ENCODE measurements around the gene GCNT1. TPM values are rescaled to one million over a fixed set of nuclear protein-coding genes. Genes with fewer than 3 reads are reported as not detected.
A peak's percentile ranks its signal among the peaks of the same experiment; 100 is the strongest.

GCNT1 gene
- total and polyA plus RNA-seq, 2 of the 4 experiments (the other 2 are of a cell fraction) = 12.5 to 46.6 TPM

DNA sequence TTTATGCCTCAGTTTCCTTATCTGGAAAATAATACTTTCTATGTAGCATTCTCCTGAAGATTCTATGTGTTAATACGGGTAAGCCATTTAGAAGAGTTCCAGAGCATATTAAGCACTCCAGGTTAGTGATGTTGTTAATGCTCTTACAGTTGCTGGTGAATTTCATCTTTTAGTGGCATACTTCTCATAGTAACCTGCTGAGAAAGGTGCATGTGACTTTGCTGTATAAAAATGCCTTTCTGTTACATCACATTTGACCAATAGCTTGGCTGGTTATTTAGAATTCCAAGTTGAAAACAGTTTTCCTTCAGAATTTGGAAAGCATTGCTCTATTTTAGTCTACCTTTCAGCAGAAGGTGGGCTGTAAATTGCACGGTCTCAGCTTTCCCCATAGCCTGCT is 27.2 kb downstream of the GCNT1 start:
- Histone ChIP-seq H3K4me2 (ENCODE audit: low read depth, low read length) (no peak overlapping the region), H2BK15ac (ENCODE audit: low read depth, low read length) (no peak overlapping the region), H3K79me1 (ENCODE audit: low read depth in 1 of 2, low read length in 2 of 2) (no peaks in the 10 kb centered on the region; a peak in 2 of 4 replicates), H2BK5ac (ENCODE audit: low read depth, low read length, poor library complexity, severe bottlenecking) (no peak overlapping the region), H3K4ac (ENCODE audit: low read depth, low read length) (no peak overlapping the region), H4K20me1 (ENCODE audit: insufficient read depth, low read length) (no peaks in the 10 kb centered on the region), H2BK120ac (ENCODE audit: low read depth, low read length) (no peak overlapping the region), H2BK20ac (ENCODE audit: low read depth, low read length) (no peak overlapping the region), H3K56ac (ENCODE audit: extremely low read depth, insufficient read depth, low read length) (no peak overlapping the region), H4K5ac (ENCODE audit: low read depth, low read length) (no peak overlapping the region), H3K9me3 (ENCODE audit: control insufficient read depth, insufficient read depth, low read length) (no peaks in the 10 kb centered on the region), H4K8ac (ENCODE audit: low read depth in 2 of 2, low read length in 2 of 2) (no peak overlapping the region), H2AK5ac (ENCODE audit: low read depth, low read length) (no peak overlapping the region), H2AK9ac (replicated peaks; ENCODE audit: low read depth, low read length, poor library complexity) (no peak overlapping the region), H4K91ac (ENCODE audit: insufficient read depth, low read depth, low read length) (no peak overlapping the region), H2AFZ (replicated peaks; ENCODE audit: low read length, poor library complexity) (no peak overlapping the region), H3K23ac (ENCODE audit: low read depth, low read length) (no peak overlapping the region), H3K36me3 (ENCODE audit: control insufficient read depth, insufficient read depth, low read length) (no peaks in the 10 kb centered on the region), H3K27ac (ENCODE audit: insufficient read depth, low read length) (no peak overlapping the region), H3K14ac (replicated peaks; ENCODE audit: low read depth, low read length) (no peak overlapping the region), H3K4me3 (ENCODE audit: insufficient read depth, low read depth, low read length) (no peak overlapping the region), H3K9me1 (ENCODE audit: insufficient read depth, low read length) (no peaks in the 10 kb centered on the region), H3K4me1 (ENCODE audit: control insufficient read depth, insufficient read depth, low read length) (no peaks in the 10 kb centered on the region), H3K9ac (ENCODE audit: low read depth, low read length) (no peak overlapping the region), H3K18ac (ENCODE audit: low read depth, low read length) (no peak overlapping the region), H3K27me3 (ENCODE audit: control insufficient read depth, insufficient read depth, low read length) (no peaks in the 10 kb centered on the region)
- no peak for ATAC-seq (ENCODE audit: low read depth)
- TF ChIP-seq FOS (IDR thresholded peaks at IDR 0.05; ENCODE audit: low read depth, low read length) = no peak
- TF ChIP-seq MXI1 (IDR thresholded peaks at IDR 0.05; ENCODE audit: borderline replicate concordance, low read depth, low read length) = no peak
- no peak for TF ChIP-seq RFX5 (IDR thresholded peaks at IDR 0.05; ENCODE audit: low read depth, low read length)
- TF ChIP-seq RAD21 (IDR thresholded peaks at IDR 0.05; ENCODE audit: low read length) = no peak
- TF ChIP-seq CHD1 (IDR thresholded peaks at IDR 0.05; ENCODE audit: low read depth, low read length) = no peak
- no peak for TF ChIP-seq NFE2L2 (IDR thresholded peaks at IDR 0.05; ENCODE audit: low read depth, low read length)
- TF ChIP-seq, protein P1, sequence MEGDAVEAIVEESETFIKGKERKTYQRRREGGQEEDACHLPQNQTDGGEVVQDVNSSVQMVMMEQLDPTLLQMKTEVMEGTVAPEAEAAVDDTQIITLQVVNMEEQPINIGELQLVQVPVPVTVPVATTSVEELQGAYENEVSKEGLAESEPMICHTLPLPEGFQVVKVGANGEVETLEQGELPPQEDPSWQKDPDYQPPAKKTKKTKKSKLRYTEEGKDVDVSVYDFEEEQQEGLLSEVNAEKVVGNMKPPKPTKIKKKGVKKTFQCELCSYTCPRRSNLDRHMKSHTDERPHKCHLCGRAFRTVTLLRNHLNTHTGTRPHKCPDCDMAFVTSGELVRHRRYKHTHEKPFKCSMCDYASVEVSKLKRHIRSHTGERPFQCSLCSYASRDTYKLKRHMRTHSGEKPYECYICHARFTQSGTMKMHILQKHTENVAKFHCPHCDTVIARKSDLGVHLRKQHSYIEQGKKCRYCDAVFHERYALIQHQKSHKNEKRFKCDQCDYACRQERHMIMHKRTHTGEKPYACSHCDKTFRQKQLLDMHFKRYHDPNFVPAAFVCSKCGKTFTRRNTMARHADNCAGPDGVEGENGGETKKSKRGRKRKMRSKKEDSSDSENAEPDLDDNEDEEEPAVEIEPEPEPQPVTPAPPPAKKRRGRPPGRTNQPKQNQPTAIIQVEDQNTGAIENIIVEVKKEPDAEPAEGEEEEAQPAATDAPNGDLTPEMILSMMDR (conservative IDR thresholded peaks at IDR 0.05; ENCODE audit: low read depth, low read length) = no peak
- TF ChIP-seq, protein P2, sequence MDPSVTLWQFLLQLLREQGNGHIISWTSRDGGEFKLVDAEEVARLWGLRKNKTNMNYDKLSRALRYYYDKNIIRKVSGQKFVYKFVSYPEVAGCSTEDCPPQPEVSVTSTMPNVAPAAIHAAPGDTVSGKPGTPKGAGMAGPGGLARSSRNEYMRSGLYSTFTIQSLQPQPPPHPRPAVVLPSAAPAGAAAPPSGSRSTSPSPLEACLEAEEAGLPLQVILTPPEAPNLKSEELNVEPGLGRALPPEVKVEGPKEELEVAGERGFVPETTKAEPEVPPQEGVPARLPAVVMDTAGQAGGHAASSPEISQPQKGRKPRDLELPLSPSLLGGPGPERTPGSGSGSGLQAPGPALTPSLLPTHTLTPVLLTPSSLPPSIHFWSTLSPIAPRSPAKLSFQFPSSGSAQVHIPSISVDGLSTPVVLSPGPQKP (IDR thresholded peaks at IDR 0.05; ENCODE audit: borderline replicate concordance, low read depth, low read length) = no peak
- no peak for TF ChIP-seq POLR2A (IDR thresholded peaks at IDR 0.05; ENCODE audit: low read depth, low read length)
- no peak for TF ChIP-seq BHLHE40 (IDR thresholded peaks at IDR 0.05; ENCODE audit: low read depth, low read length)
- no peak for TF ChIP-seq MAZ (IDR thresholded peaks at IDR 0.05; ENCODE audit: borderline replicate concordance, low read depth, low read length)
- TF ChIP-seq MAFK (IDR thresholded peaks at IDR 0.05; ENCODE audit: low read depth, low read length) = no peak
- no peak for TF ChIP-seq RCOR1 (IDR thresholded peaks at IDR 0.05; ENCODE audit: insufficient replicate concordance, low read length)
- TF ChIP-seq SMC3 (IDR thresholded peaks at IDR 0.05; ENCODE audit: low read depth, low read length) = no peak
- no peak for TF ChIP-seq CEBPB (IDR thresholded peaks at IDR 0.05; ENCODE audit: low read depth, low read length)
- TF ChIP-seq, protein P3, sequence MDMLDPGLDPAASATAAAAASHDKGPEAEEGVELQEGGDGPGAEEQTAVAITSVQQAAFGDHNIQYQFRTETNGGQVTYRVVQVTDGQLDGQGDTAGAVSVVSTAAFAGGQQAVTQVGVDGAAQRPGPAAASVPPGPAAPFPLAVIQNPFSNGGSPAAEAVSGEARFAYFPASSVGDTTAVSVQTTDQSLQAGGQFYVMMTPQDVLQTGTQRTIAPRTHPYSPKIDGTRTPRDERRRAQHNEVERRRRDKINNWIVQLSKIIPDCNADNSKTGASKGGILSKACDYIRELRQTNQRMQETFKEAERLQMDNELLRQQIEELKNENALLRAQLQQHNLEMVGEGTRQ (IDR thresholded peaks at IDR 0.05; ENCODE audit: low read depth, low read length) = no peak
- ChIA-PET CTCF (no interaction called here), POLR2A (ENCODE audit: unreplicated experiment) (no interaction called here)
- peak; percentile 16 for DNase-seq
- dilution Hi-C loops (cut with HindIII; ENCODE audit: low sequenced_read_pairs, unreplicated experiment) (no loop called here), in situ Hi-C loops (cut with MboI; ENCODE audit: low sequenced_read_pairs) (no loop called here), intact Hi-C loops (cut with micrococcal nuclease) (no loop called here)
- no TSS peak for BruUV-seq (replicated peaks)
- no CpG with 5 or more reads among the region's 2 CpGs for WGBS, 2 experiments (ENCODE audit: extremely low coverage in 2 of 2, insufficient read length in 1 of 2)
